ENCODE data around the gene LCN15.

LCN15 gene

DNA sequence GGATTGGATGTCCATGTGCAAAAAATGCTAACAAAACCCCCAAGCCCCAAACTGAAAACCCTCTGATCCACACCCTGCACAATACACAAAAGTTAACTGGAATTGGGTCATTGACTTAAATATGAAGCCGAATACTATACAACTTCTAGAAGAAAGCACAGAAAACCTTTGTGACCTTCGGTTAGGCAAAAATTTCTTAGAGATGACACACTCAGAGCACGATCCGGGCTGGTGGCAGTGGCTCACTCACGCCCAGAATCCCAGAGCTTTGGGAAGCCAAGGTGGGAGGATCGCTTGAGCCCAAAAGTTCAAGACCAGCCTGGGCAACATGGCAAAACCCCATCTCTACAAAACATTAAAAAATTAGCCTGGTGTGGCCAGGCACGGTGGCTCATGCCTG lies 53.8 kb downstream of the LCN15 start:
- Mint-ChIP-seq H3K27ac (peak overlapping the region in 1 of 2 donors; percentile 44), H3K36me3 (ENCODE audit: insufficient read depth) (peaks cover 3% of the 10 kb centered on the region), H3K27me3 (peaks cover 35 to 76% of the 10 kb centered on the region in 2 donors), H3K9me3 (no peaks in the 10 kb centered on the region), H3K4me3 (peak overlapping the region in 1 of 2 donors; percentile 75), H3K4me1 (ENCODE audit: low read depth in 2 of 2) (peaks cover 4 to 5% of the 10 kb centered on the region in 2 donors)
- no peak for ATAC-seq (replicated peaks)
- no peak for DNase-seq

Data from effector memory CD8-positive, alpha-beta T cell (primary cell).